Naive B cell (primary cell): ENCODE data around the gene CORO2A. TPM values are rescaled to one million over a fixed set of nuclear protein-coding genes. Genes with fewer than 3 reads are reported as not detected.

Experiments used
- ATAC-seq, 2 donors: fragments of 150-1000 bp; cut with Tn5 transposase; 2 replicates each; pipeline ENCODE4 v1.10.0; 2021; ENCODE audit warnings: low read depth in 2 of 2, mild to moderate bottlenecking in 2 of 2, moderate library complexity in 2 of 2
- DNase-seq: peaks from one replicate; pipeline ENCODE4 v3.0.0; 2022
- H3K27ac Mint-ChIP-seq, 6 donors: one replicate each; pipeline ENCODE4 v1.8.0; 2020 to 2022; ENCODE audit warnings: mild to moderate bottlenecking in 6 of 6, mixed read lengths in 6 of 6, moderate library complexity in 5 of 6, inconsistent platforms in 2 of 6
- H3K27me3 Mint-ChIP-seq, 3 donors: one replicate each; pipeline ENCODE4 v1.8.0; 2021 to 2022; ENCODE audit warnings: mixed read lengths in 3 of 3, mild to moderate bottlenecking in 1 of 3
- H3K36me3 Mint-ChIP-seq, 2 donors: one replicate each; pipeline ENCODE4 v1.8.0; 2020 to 2022; ENCODE audit warnings: mixed read lengths in 2 of 2, inconsistent platforms in 1 of 2, mild to moderate bottlenecking in 1 of 2
- H3K4me1 Mint-ChIP-seq, 3 donors: one replicate each; pipeline ENCODE4 v1.8.0; 2020 to 2022; ENCODE audit warnings: mixed read lengths in 3 of 3, inconsistent platforms in 1 of 3, mild to moderate bottlenecking in 1 of 3, moderate library complexity in 1 of 3
- H3K4me3 Mint-ChIP-seq, 8 donors: one replicate each; pipeline ENCODE4 v1.8.0; 2020 to 2022; ENCODE audit warnings: mild to moderate bottlenecking in 8 of 8, mixed read lengths in 8 of 8, moderate library complexity in 8 of 8, inconsistent platforms in 2 of 8
- H3K9me3 Mint-ChIP-seq, 7 donors: one replicate each; pipeline ENCODE4 v1.8.0; 2020 to 2022; ENCODE audit warnings: mixed read lengths in 7 of 7, mild to moderate bottlenecking in 5 of 7, inconsistent platforms in 2 of 7, moderate library complexity in 1 of 7
- polyA plus RNA-seq, 6 donors: library from polyadenylated mRNA; unstranded; fragments of 300-500 nt; fragmentation: Illumina TruSeq; gene quantifications; one replicate each; pipeline ENCODE4 v1.2.3, GENCODE V29; 2021; ENCODE audit warnings: low read depth in 6 of 6

CORO2A gene
- polyA plus RNA-seq, 6 donors from 2014 or later = 0.49 to 2.3 (median 0.87) TPM; not detected in 1

DNA sequence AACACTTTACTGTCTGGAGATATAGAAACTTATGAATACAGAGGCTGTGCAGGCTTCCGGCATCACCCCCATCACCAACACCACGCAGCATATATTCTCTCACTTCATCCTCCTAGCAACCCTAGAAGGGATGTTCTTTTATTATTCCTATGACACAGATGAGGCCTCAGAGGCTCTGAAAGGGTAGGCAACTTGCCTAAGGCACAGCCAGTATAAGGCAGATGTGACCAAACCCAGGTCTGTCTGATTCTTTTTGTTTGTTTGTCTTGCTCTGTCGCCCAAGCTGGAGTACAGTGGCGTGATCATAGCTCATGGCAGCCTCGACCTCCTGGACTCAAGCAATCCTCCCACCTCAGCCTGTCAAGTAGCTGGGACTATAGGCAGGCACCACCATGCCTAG lies 22.8 kb upstream of the CORO2A start:
- peak overlapping the region in 2 of 6 donors; percentile 0 to 61 for H3K27ac Mint-ChIP-seq

DNA sequence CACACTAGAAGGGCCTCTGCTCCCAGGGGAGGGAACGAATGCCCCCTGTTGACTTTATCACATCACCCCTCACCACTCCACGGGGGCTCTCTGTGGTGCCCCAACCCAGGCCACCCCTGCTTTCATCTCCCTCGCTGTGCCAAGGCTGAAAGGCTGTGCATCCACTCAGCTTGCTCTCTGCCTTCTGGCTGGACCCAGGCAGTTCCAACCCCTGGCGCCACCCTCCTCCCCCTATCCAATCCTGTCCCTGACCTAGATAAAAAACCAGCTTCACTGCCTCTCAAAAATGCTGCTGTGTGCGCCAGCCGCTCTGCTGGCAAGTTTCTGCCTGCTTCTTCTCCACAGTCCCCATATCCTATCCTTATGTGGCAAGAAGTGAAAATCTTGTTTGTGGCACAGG lies 22.4 kb upstream of the CORO2A start:
- DNase-seq (no peak), ATAC-seq (no peak)
- no peak overlapping the region for H3K4me3 Mint-ChIP-seq
- H3K36me3 Mint-ChIP-seq = peaks cover 0 to 10% of the 10 kb centered on the region in 2 donors
- H3K9me3 Mint-ChIP-seq = no peaks in the 10 kb centered on the region
- peak overlapping the region in 2 of 6 donors; percentile 16 to 71 for H3K27ac Mint-ChIP-seq
- no peaks in the 10 kb centered on the region for H3K27me3 Mint-ChIP-seq
- no peaks in the 10 kb centered on the region for H3K4me1 Mint-ChIP-seq

More for the DNA sequence above, 22.8 kb upstream of the CORO2A start:
- no peaks in the 10 kb centered on the region for H3K4me1 Mint-ChIP-seq
- DNase-seq (no peak), ATAC-seq (no peak)
- no peaks in the 10 kb centered on the region for H3K9me3 Mint-ChIP-seq
- no peak overlapping the region for H3K4me3 Mint-ChIP-seq
- H3K36me3 Mint-ChIP-seq = peaks cover 0 to 10% of the 10 kb centered on the region in 2 donors
- H3K27me3 Mint-ChIP-seq = no peaks in the 10 kb centered on the region

DNA sequence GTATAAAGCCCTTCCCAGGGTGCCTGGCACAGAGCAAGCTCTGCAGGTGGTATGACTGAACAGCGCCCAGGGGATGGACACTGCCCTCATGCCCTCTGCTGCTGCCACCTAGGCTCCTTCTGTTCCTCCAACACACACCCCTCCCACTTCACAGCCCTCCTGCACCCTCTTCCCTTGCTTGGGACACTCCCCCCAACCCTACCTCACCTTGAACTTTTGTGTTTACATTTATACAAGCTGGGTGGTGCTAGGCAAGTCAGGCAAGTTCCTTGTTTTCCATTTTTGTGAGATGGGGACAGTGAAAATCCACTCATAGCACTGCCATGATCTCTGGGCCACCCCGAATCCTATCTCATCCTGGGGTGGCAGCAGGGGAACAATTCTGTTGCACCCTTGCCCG lies 18.8 kb upstream of the CORO2A start:
- no peaks in the 10 kb centered on the region for H3K9me3 Mint-ChIP-seq
- peaks cover 0 to 1% (median 0%) of the 10 kb centered on the region in 3 donors for H3K4me1 Mint-ChIP-seq
- H3K27ac Mint-ChIP-seq = no peak overlapping the region
- H3K4me3 Mint-ChIP-seq = no peak overlapping the region
- DNase-seq = no peak
- ATAC-seq = no peak
- no peaks in the 10 kb centered on the region for H3K27me3 Mint-ChIP-seq
- H3K36me3 Mint-ChIP-seq = peaks cover 0 to 10% of the 10 kb centered on the region in 2 donors

DNA sequence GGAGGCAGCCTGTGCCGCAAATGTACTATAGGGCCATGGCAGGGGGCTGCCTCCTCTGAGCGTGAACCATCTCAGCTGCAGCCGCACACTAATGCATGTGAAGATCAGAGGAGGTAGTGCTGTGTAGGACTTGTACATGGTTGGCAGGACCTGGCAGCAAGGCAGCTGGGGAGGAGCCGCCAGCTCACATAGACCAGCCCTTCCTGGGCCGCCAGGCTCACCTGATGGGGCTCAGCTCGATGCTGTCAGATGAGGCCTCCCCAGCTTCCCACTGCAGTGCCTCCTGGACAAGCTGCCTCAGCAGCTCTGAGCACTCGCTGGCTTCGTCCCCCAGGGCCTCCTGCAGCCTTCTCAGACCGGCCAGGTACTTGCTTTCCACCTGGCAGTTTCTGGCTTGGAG lies 18.0 kb upstream of the CORO2A start:
- no peaks in the 10 kb centered on the region for H3K9me3 Mint-ChIP-seq
- peaks cover 0 to 9% (median 4%) of the 10 kb centered on the region in 3 donors for H3K4me1 Mint-ChIP-seq
- DNase-seq (no peak), ATAC-seq (no peak)
- H3K27ac Mint-ChIP-seq = no peak overlapping the region
- H3K36me3 Mint-ChIP-seq = peaks cover 0 to 9% of the 10 kb centered on the region in 2 donors
- H3K4me3 Mint-ChIP-seq = no peak overlapping the region
- no peaks in the 10 kb centered on the region for H3K27me3 Mint-ChIP-seq

GRCh38 chr9:98209530-98209929 lies 17.1 kb upstream of the CORO2A start:
- peak overlapping the region in 1 of 6 donors; percentile 81 for H3K27ac Mint-ChIP-seq
- H3K9me3 Mint-ChIP-seq = no peaks in the 10 kb centered on the region
- H3K36me3 Mint-ChIP-seq = no peaks in the 10 kb centered on the region
- no peak overlapping the region for H3K4me3 Mint-ChIP-seq
- H3K4me1 Mint-ChIP-seq = peaks cover 0 to 10% (median 5%) of the 10 kb centered on the region in 3 donors
- no peaks in the 10 kb centered on the region for H3K27me3 Mint-ChIP-seq
- DNase-seq (no peak), ATAC-seq (no peak)

GRCh38 chr9:98208635-98209034 lies 16.2 kb upstream of the CORO2A start:
- Mint-ChIP-seq H3K4me3 (no peak overlapping the region), H3K4me1 (peaks cover 0 to 10% (median 5%) of the 10 kb centered on the region in 3 donors), H3K27ac (no peak overlapping the region), H3K9me3 (no peaks in the 10 kb centered on the region), H3K36me3 (no peaks in the 10 kb centered on the region), H3K27me3 (no peaks in the 10 kb centered on the region)
- ATAC-seq (no peak), DNase-seq (no peak)

GRCh38 chr9:98207606-98208005 lies 15.2 kb upstream of the CORO2A start:
- peak overlapping the region in 1 of 6 donors; percentile 90 for H3K27ac Mint-ChIP-seq
- no peak overlapping the region for H3K4me3 Mint-ChIP-seq
- H3K9me3 Mint-ChIP-seq = no peaks in the 10 kb centered on the region
- H3K27me3 Mint-ChIP-seq = no peaks in the 10 kb centered on the region
- peaks cover 0 to 10% (median 5%) of the 10 kb centered on the region in 3 donors for H3K4me1 Mint-ChIP-seq
- no peaks in the 10 kb centered on the region for H3K36me3 Mint-ChIP-seq
- ATAC-seq = no peak
- DNase-seq = no peak

GRCh38 chr9:98206754-98207153 lies 14.3 kb upstream of the CORO2A start:
- peak overlapping the region in 1 of 6 donors; percentile 90 for H3K27ac Mint-ChIP-seq
- ATAC-seq = no peak
- H3K27me3 Mint-ChIP-seq = no peaks in the 10 kb centered on the region
- DNase-seq = no peak
- no peak overlapping the region for H3K4me3 Mint-ChIP-seq
- no peaks in the 10 kb centered on the region for H3K36me3 Mint-ChIP-seq
- no peaks in the 10 kb centered on the region for H3K9me3 Mint-ChIP-seq
- peaks cover 0 to 10% (median 5%) of the 10 kb centered on the region in 3 donors for H3K4me1 Mint-ChIP-seq

DNA sequence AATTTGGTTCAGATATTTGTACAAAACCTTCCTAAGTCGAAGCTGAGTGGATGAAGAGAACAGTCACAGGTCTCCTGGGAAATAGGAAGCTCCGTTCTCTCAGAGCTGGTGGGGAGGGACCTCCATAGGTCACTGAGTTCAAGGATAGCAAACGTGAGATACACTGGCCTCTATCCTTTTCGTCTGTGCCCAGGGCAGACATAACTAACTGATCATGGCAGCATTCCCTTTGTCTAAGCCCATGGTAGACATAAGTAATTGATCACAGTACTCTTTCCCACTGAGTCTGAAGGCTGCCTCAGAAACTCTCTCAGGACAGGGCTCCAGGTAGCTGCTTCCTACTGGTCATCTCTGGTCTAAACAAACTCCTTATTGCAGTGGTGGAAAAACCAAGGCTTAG lies 12.3 kb upstream of the CORO2A start:
- Mint-ChIP-seq H3K4me3 (peak overlapping the region in 1 of 8 donors; percentile 25), H3K4me1 (peaks cover 0 to 16% (median 5%) of the 10 kb centered on the region in 3 donors), H3K9me3 (no peaks in the 10 kb centered on the region), H3K36me3 (no peaks in the 10 kb centered on the region), H3K27me3 (no peaks in the 10 kb centered on the region), H3K27ac (no peak overlapping the region)
- no peak for DNase-seq
- no peak for ATAC-seq

DNA sequence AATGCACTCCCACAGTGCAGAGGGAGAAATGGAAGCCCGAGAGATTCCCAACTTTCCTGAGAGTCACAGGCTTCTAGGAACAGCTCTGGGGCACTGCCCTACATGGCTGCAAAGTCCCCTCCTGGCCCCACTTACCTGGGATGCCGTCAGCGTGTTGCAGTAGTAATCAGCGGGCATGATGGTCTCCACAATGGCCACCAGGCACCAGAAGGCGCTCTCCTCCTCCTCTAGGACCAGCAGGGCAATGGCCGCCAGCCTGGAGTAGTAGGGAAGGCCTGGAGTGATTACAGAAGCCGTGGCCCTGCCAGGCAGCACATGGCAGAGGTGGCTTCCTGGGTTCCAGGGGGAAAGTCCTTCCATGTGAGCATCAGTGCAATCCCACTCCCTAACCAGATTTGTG lies 10.7 kb upstream of the CORO2A start:
- H3K9me3 Mint-ChIP-seq = no peaks in the 10 kb centered on the region
- ATAC-seq (no peak), DNase-seq (no peak)
- H3K4me1 Mint-ChIP-seq = peaks cover 0 to 16% (median 5%) of the 10 kb centered on the region in 3 donors
- H3K27ac Mint-ChIP-seq = no peak overlapping the region
- no peaks in the 10 kb centered on the region for H3K27me3 Mint-ChIP-seq
- H3K4me3 Mint-ChIP-seq = no peak overlapping the region
- no peaks in the 10 kb centered on the region for H3K36me3 Mint-ChIP-seq

- H3K4me3 Mint-ChIP-seq = peak overlapping the region in 1 of 8 donors; percentile 2
- no peaks in the 10 kb centered on the region for H3K27me3 Mint-ChIP-seq
- no peak for ATAC-seq
- no peaks in the 10 kb centered on the region for H3K9me3 Mint-ChIP-seq
- no peaks in the 10 kb centered on the region for H3K36me3 Mint-ChIP-seq
- no peak for DNase-seq
- peaks cover 0 to 16% (median 5%) of the 10 kb centered on the region in 3 donors for H3K4me1 Mint-ChIP-seq
- H3K27ac Mint-ChIP-seq = no peak overlapping the region
Measured at GRCh38 chr9:98202252-98202651, 9.8 kb upstream of the CORO2A start.

DNA sequence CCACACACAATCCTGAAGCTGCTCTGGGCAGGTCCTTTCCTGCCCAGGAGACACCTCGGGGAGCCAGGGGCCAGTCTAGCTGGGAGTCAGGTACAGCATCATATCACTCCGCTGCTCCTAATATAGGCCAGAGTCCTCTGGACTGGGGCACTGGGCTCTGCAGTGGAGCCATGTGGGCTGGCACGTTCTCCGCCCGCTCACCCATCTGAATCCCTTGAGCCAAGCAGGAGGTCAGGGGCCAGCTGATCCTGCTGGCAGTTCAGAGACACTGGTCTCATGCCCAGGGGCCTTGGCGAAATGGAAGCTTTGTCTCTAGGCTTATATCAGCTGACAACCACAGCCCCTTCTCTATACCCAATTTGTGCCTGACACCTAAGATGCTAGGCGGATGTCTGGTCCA lies 9.3 kb upstream of the CORO2A start:
- Mint-ChIP-seq H3K9me3 (no peaks in the 10 kb centered on the region), H3K27me3 (no peaks in the 10 kb centered on the region), H3K27ac (no peak overlapping the region), H3K4me3 (no peak overlapping the region), H3K4me1 (peaks cover 0 to 16% (median 5%) of the 10 kb centered on the region in 3 donors), H3K36me3 (no peaks in the 10 kb centered on the region)
- no peak for DNase-seq
- no peak for ATAC-seq

DNA sequence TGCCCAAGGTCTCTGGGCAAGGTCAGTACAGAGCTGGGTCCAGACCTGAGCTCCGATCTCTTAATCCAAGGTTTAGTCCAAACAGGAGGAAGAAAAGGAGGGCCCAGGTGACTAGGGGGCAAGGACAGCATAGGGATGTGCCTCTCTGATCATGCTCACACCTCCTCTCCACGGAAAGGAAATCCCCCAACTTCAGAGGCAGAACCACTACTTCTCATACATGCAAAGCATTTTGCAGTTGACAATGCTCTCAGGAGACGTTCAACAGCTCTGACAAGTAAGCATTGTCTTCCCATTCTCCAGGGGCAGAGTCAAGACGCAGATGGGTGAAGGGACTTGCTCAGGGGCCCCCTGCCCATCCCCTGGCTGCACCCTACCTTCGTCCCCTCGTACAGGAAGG lies 8.7 kb upstream of the CORO2A start:
- H3K4me3 Mint-ChIP-seq = no peak overlapping the region
- ATAC-seq = peak in 1 of 2 donors; percentile 45
- H3K9me3 Mint-ChIP-seq = no peaks in the 10 kb centered on the region
- no peaks in the 10 kb centered on the region for H3K36me3 Mint-ChIP-seq
- H3K4me1 Mint-ChIP-seq = peaks cover 0 to 13% (median 5%) of the 10 kb centered on the region in 3 donors
- DNase-seq = no peak
- peak overlapping the region in 1 of 6 donors; percentile 50 for H3K27ac Mint-ChIP-seq
- H3K27me3 Mint-ChIP-seq = no peaks in the 10 kb centered on the region

GRCh38 chr9:98199388-98200033 lies 7.1 kb upstream of the CORO2A start:
- H3K27ac Mint-ChIP-seq = peak overlapping the region in 1 of 6 donors; percentile 58
- ATAC-seq = no peak

More at GRCh38 chr9:98199388-98200033, 7.1 kb upstream of the CORO2A start:
- Mint-ChIP-seq H3K9me3 (no peaks in the 10 kb centered on the region), H3K4me1 (peaks cover 0 to 6% (median 0%) of the 10 kb centered on the region in 3 donors), H3K4me3 (no peak overlapping the region), H3K36me3 (no peaks in the 10 kb centered on the region), H3K27me3 (peaks cover 0 to 6% (median 3%) of the 10 kb centered on the region in 3 donors)
- no peak for DNase-seq
